ENCODE results near the gene CACNB2.

CACNB2 gene

GRCh38 chr10:18278181-18278580, 138.0 kb downstream of the CACNB2 start:
- no peak for DNase-seq (ENCODE audit: low read depth in 2 of 3, low spot score in 2 of 3)

DNA sequence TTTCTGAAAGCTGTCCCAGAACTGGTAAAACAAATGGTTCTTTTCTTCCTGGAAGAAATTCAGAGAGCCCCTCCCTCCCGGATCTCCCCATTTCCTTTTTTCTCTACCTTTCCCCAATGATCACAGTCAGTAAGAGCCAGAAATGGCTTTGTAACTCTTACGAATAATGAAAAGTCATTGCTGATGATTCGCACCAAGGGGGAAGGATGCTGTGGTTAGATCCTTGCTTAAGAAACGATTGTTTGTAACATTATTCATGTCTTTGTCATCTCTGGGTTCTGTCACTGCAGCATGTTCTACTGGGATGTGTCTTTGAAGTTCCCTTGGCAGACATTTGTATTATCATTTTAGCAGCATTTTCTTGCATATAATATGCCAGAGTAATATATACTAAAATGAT, 138.9 kb downstream of the CACNB2 start:
- DNase-seq (ENCODE audit: low read depth in 2 of 3, low spot score in 2 of 3), result no peak

DNA sequence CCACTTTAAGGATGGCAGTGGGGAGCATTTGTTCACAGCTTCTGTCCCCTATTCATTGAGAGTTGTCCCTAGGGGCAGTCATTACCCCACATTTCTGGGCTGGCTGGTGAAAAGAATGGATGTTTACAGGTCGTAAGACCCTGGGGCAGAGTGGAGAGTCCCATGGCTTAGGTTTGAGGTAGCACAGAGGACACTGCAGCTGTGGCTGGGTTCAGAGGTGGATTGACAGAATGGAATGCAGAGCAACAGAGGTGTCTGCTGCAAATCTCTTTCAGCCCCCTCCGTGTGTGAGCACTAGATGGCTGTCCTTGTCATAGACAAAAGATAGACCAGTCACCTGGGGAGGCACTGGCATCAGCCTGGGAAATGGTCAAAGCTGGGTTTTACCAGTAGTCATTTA, 141.9 kb downstream of the CACNB2 start:
- no peak for DNase-seq (ENCODE audit: low read depth in 2 of 3, low spot score in 2 of 3)

DNA sequence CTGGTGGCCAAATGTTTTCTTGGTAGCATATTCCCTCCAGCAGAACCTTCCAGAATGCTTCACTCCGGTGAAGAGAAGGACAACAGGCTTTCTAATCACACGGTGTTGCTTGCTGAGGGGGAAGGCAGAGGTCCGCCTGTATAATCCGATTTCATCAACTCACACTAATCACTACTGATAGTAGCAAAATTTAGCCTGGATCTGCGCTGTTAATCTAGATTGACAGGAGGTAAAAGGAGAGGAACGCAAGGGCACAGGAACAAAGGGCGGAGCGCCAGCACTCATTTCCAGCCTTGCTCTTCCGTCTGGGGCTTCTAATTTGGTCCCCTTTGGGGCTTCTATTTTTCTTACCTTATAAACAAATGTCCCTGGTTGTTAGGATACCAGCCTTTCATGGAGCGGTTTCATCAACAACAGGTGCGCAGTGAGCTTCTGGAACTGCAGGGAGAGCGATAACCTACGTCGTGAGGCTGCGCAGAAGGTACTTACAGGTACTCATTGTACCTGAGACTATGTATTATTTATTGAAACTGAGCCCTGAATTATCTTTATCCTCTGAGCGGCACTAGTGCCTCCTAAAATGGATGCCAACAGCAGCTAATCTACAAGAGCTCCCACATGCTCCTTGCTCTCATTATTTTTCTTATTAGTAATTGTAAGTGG, 150.6 kb downstream of the CACNB2 start:
- no peak for DNase-seq (ENCODE audit: low read depth in 2 of 3, low spot score in 2 of 3)

DNA sequence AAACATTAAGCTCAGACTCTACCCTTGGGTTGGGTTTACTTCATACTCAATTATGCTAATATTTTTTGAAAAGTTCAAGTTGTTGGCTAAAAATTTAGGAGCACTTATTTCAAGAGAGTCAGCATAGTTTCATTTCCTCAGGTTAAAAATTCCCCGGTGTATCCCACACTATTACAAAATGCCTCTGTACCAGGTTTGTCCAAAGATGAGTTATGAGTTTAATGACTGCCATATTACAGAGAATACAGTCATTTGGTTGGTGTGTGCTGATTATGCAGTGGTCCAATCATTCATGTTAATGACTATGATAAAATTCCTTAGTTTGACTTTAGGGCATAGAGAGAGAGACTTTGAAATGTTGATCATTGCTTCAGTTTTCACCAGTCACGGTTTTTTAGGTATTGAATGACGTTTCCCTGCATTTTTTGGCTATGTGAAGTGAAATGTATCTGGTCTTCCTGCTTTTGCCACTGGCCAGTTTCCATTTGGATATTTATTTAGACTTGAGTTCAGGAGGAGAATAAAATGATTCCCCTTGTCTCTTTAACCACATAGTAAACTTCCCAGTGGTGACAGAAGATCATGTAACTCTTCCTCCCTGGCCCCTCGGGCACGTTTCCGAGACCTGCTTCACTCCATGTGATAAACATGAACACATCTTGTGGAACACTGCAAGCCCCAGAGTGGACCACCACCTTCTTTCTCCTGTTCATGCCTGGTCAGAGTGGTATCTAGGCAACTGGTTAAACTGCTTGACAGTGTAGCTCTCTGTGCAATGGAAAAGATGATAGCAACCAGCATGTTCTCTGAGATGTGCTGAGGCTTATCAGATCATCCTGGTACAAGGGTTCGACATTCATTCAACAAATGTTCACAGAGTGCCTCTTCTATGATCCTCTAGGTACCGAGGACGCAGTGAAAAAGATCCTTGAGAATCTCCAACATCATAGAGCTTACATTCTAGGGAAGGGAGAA, 153.6 kb downstream of the CACNB2 start:
- DNase-seq (ENCODE audit: low read depth in 2 of 3, low spot score in 2 of 3), result no peak

- no peak for DNase-seq (ENCODE audit: low read depth in 2 of 3, low spot score in 2 of 3)
Measured at GRCh38 chr10:18294633-18295032, 154.4 kb downstream of the CACNB2 start.

- no peak for DNase-seq (ENCODE audit: low read depth in 2 of 3, low spot score in 2 of 3)
Measured at GRCh38 chr10:18297659-18298058, 157.4 kb downstream of the CACNB2 start.

- DNase-seq (ENCODE audit: low read depth in 2 of 3, low spot score in 2 of 3), result no peak
Measured at GRCh38 chr10:18298256-18298655, 158.0 kb downstream of the CACNB2 start.

DNA sequence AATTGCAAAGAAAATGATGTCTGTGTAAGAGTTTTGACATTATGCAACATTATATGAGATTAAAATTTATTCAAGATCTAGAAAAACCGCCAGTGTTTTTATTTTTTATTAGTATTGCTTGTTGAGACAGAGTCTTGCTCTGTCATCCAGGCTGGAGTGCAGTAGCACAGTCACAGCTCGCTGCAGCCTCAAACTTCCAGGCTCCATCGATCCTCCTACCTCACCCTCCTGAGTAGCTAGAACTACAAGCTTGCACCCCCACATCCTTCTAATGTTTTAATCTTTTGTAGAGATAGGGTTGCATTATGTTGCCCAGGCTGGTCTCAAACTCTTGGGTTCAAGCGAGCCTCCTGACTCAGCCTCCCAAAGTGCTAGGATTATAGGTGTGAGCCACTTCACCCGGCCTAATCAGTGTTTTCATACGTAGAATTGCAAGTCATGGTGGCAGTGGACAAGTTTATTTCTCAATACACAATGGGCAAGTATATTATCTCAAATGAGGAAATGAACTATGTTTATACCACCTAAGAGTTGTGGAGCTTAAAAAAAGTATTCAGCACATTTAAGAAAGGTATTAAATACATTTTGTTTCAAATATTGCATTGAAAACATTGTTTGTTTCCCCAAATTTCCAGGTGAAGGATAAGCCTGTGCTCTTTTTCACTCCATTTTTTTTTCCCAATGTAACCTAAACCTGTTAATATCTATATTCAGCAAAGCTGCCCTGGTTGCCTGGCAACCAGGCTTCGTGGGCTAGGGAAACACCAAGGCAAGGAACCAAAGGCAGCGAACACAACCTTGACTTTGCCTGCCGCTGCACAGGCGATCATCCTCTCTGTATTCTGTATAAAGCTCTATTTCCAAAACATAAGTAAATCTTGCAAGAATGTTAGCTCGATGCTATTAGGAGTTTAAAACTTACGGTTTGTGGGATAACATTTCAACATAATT, 163.9 kb downstream of the CACNB2 start:
- no peak for DNase-seq (ENCODE audit: low read depth in 2 of 3, low spot score in 2 of 3)

GRCh38 chr10:18306031-18306430, 165.8 kb downstream of the CACNB2 start:
- DNase-seq (ENCODE audit: low read depth in 2 of 3, low spot score in 2 of 3), result no peak

DNA sequence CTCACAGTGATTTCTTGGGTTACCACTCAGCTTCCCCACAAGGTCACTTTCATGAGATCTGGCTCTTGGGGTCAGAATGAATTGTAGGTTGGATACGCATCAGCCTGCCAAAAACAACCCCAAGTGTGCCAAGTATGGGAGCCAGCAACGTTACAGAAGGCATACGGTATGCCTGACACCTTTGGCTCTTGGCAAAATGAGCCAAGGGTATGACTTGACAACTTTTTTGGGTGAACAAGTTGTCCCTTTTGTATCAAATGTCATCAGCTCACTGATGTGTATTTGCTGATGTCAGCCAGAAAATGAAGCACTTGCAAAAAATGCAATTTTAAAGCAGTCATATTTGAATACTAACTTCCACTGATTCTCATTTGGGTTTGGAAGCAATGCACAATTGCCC, 168.4 kb downstream of the CACNB2 start:
- no peak for DNase-seq (ENCODE audit: low read depth in 2 of 3, low spot score in 2 of 3)

DNA sequence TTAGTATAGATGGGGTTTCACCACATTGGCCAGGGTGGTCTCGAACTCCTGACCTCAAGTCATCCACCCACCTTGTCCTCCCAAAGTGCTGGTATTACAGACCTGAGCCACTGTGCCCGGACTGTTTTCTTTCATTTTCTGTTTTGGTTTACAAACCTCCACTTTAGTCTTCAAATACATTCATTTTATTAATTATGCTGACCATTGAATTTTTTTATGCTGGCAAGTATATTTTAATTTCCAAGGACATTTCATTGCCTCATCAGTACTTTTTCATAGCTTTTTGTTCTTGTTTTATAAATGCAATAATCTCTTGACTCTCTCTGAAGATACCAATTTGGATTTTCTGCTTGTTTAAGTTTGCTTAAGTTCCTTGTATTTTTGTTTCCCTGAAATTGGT, 170.5 kb downstream of the CACNB2 start:
- DNase-seq (ENCODE audit: low read depth in 2 of 3, low spot score in 2 of 3), result no peak

DNA sequence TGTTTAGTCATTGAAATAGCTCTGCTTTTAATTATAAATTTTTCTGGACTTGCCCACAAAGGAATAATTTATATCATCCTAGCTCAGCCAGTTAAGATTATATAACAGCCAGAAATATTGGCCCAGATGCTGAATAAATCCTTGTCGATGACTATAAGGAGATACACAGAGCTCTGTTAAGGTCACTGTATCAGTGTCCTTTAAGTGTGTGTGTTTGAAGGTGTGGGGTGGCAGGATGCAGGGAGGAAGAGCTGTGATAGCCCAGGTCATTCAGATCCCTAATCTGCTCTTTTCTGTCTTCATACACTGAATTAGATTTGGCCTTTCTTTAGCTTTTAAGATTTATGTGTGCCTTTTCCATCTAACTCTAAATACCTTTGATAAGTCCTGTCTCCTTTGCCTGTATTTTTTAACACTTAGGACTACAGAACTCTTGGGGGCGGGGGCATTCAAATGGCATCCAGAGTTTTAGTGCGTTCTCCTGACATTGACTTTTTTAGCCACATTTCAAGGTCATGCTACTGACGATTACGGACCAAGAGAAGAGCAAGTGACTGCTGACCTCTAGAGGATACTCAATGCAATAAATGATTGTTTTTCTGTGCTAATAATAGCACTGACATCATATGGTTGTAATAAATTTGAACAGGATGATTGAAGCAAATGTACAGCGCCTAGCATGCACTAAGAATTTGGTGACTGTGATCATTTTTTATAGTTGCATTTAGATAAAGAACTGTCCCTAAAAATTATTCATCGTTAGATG, 172.3 kb downstream of the CACNB2 start:
- no peak for DNase-seq (ENCODE audit: low read depth in 2 of 3, low spot score in 2 of 3)

DNA sequence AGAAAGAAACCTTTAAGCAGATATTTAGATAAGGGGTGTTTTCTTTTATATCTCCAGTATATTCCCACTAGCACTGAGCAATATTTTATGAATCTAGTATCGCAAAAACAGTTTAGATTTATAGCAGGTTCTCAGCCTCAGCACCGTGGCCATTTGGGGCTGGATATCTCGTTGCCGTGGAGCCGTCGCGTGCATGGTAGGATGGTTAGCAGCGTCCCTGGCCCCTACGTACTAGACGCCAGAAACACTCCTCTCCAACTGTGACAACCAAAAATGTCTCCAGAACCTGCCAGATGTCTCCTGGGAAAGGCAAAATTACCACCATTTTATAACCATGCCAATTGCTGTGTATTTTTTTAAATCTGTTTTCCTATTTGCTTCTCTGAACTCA, 172.9 kb downstream of the CACNB2 start:
- no peak for DNase-seq (ENCODE audit: low read depth in 2 of 3, low spot score in 2 of 3)

- DNase-seq (ENCODE audit: low read depth in 2 of 3, low spot score in 2 of 3), result no peak
Measured at GRCh38 chr10:18313626-18314025, 173.4 kb downstream of the CACNB2 start.

GRCh38 chr10:18319628-18320027, 179.4 kb downstream of the CACNB2 start:
- no peak for DNase-seq (ENCODE audit: low read depth in 2 of 3, low spot score in 2 of 3)

DNA sequence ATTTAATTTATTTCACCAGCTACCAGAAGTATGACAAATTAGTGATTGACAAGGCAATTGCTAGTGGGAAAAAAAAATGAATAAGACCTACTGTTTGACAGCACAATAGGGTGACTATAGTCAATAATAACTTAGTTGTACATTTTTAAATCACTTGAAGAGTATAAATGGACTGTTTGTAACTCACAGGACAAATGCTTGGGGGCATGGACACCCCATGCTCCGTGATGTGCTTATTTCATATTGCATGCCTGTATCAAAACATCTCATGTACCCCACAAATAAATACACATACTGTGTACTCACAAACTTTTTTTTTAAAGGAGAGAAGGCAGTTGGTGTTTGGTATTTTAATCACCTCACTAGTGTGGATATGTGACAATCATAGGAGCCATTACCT, 181.1 kb downstream of the CACNB2 start:
- DNase-seq (ENCODE audit: low read depth in 2 of 3, low spot score in 2 of 3), result no peak

DNA sequence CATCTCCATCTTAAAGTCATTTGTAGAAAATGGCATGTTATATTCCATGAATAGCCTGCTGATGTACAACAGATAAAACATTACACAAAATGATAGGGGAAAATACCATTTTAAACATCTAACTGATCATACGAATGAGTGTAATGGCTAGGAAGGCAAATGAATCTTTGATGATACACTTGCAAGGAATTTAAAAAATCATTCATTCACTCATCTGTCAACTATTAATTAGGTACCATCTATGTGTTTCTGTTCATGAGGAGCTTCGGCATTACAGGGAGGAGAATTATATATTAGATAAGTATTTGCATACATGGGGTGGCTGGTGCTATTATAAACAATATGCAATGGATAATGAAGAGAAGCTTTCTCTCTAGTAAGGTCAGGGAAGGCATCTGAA, 183.7 kb downstream of the CACNB2 start:
- no peak for DNase-seq (ENCODE audit: low read depth in 2 of 3, low spot score in 2 of 3)

DNA sequence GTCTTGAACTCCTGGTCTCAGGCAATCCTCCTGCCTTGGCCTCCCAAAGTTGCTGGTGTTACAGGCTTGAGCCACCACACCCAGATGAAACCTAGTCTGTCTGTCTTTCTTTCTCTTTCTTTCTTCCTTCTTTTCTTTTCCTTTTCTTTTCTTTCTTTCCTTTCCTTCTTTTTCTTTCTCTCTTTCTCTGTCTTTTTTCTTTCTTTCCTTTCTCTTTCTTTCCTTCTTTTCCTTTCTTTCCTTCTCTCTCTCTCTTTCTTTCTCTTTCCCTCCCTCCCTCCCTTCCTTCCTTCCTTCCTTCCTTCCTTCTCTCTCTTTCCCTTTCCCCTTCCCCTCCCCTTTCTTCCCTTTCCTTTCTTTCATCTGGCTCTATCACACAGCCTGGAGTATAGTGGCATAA, 185.2 kb downstream of the CACNB2 start:
- DNase-seq (ENCODE audit: low read depth in 2 of 3, low spot score in 2 of 3), result no peak

- no peak for DNase-seq (ENCODE audit: low read depth in 2 of 3, low spot score in 2 of 3)
Measured at GRCh38 chr10:18325889-18326531, 185.8 kb downstream of the CACNB2 start.
